Measurements from ENCODE around the gene RHEB. TPM values are rescaled to one million over a fixed set of nuclear protein-coding genes. Genes with fewer than 3 reads are reported as not detected.
A peak's percentile ranks its signal among the peaks of the same experiment; 100 is the strongest.

The RHEB gene
- total and polyA plus RNA-seq, 8 donors: 18.5 to 141 (median 84.2) TPM

- Histone ChIP-seq H3K27me3 (no peaks in the 10 kb centered on the region), H3K9me3 (peaks cover 0 to 14% (median 7%) of the 10 kb centered on the region in 4 donors), H3K36me3 (peaks cover 17 to 35% (median 28%) of the 10 kb centered on the region in 4 donors), H3K4me1 (peaks cover 14 to 32% (median 26%) of the 10 kb centered on the region in 4 donors), H3K27ac (peak overlapping the region in 3 of 5 donors; percentile 73 to 95 (median 86)), H3K4me3 (no peak overlapping the region)
- no peak for TF ChIP-seq CTCF (IDR thresholded peaks at IDR 0.05)
- TF ChIP-seq EP300 (IDR thresholded peaks at IDR 0.05): no peak
- TF ChIP-seq POLR2A (IDR thresholded peaks at IDR 0.05): no peak
- TF ChIP-seq POLR2AphosphoS5 (IDR thresholded peaks at IDR 0.05): no peak
- no peak for DNase-seq
- intact Hi-C loops (cut with DNase I; ENCODE audit: low total_unique reads): no loop called here
- 67 to 71% (median 69%) methylated on average over 4 of the region's 4 CpGs for WGBS, 5 donors
Measured at GRCh38 chr7:151461942-151462230, 57.8 kb downstream of the RHEB start.

GRCh38 chr7:151461096-151461941 is 58.4 kb downstream of the RHEB start:
- intact Hi-C loops (cut with DNase I; ENCODE audit: low total_unique reads): no loop called here
- H3K36me3 ChIP-seq: peaks cover 15 to 29% (median 23%) of the 10 kb centered on the region in 4 donors
- no peaks in the 10 kb centered on the region for H3K27me3 ChIP-seq
- no peak for DNase-seq
- H3K9me3 ChIP-seq: peaks cover 0 to 14% (median 7%) of the 10 kb centered on the region in 4 donors
- TF ChIP-seq POLR2AphosphoS5 (IDR thresholded peaks at IDR 0.05): no peak
- TF ChIP-seq CTCF (IDR thresholded peaks at IDR 0.05): no peak
- TF ChIP-seq POLR2A (IDR thresholded peaks at IDR 0.05): no peak
- no peak for TF ChIP-seq EP300 (IDR thresholded peaks at IDR 0.05)
- 85 to 91% (median 88%) methylated on average over 6 of the region's 6 CpGs for WGBS, 5 donors
- no peak overlapping the region for H3K4me3 ChIP-seq
- peaks cover 14 to 32% (median 26%) of the 10 kb centered on the region in 4 donors for H3K4me1 ChIP-seq
- H3K27ac ChIP-seq: peak overlapping the region in 4 of 5 donors; percentile 73 to 95 (median 84)

GRCh38 chr7:151460474-151460855 is 59.2 kb downstream of the RHEB start:
- peaks cover 14 to 32% (median 26%) of the 10 kb centered on the region in 4 donors for H3K4me1 ChIP-seq
- 58 to 73% (median 64%) methylated on average over 7 to 10 of the region's 10 CpGs for WGBS, 5 donors
- H3K27me3 ChIP-seq: no peaks in the 10 kb centered on the region
- peaks cover 6 to 20% (median 14%) of the 10 kb centered on the region in 4 donors for H3K36me3 ChIP-seq
- TF ChIP-seq EP300 (IDR thresholded peaks at IDR 0.05) (no peak), POLR2A (IDR thresholded peaks at IDR 0.05) (no peak), POLR2AphosphoS5 (IDR thresholded peaks at IDR 0.05) (no peak), CTCF (IDR thresholded peaks at IDR 0.05) (no peak)
- DNase-seq: no peak
- peak overlapping the region in 3 of 4 donors; percentile 0 to 23 (median 2) for H3K4me3 ChIP-seq
- H3K27ac ChIP-seq: peak overlapping the region in 4 of 5 donors; percentile 73 to 95 (median 84)
- peaks cover 0 to 14% (median 7%) of the 10 kb centered on the region in 4 donors for H3K9me3 ChIP-seq
- intact Hi-C loops (cut with DNase I; ENCODE audit: low total_unique reads): no loop called here

GRCh38 chr7:151459726-151460473 is 59.8 kb downstream of the RHEB start:
- intact Hi-C loops (cut with DNase I; ENCODE audit: low total_unique reads): no loop called here
- H3K9me3 ChIP-seq: peaks cover 0 to 14% (median 7%) of the 10 kb centered on the region in 4 donors
- H3K36me3 ChIP-seq: peaks cover under 1 to 15% (median 9%) of the 10 kb centered on the region in 4 donors
- H3K4me3 ChIP-seq: peak overlapping the region; percentile 0 to 23 (median 8)
- TF ChIP-seq EP300 (IDR thresholded peaks at IDR 0.05) (peak; percentile 87), CTCF (IDR thresholded peaks at IDR 0.05) (peak in 1 of 7 experiments; percentile 21), POLR2A (IDR thresholded peaks at IDR 0.05) (no peak), POLR2AphosphoS5 (IDR thresholded peaks at IDR 0.05) (peak; percentile 65 to 96 (median 83))
- peak overlapping the region in 4 of 5 donors; percentile 73 to 95 (median 84) for H3K27ac ChIP-seq
- no peaks in the 10 kb centered on the region for H3K27me3 ChIP-seq
- 8 to 13% (median 10%) methylated on average over 24 to 25 of the region's 25 CpGs for WGBS, 5 donors
- peaks cover 14 to 32% (median 26%) of the 10 kb centered on the region in 4 donors for H3K4me1 ChIP-seq
- DNase-seq: peak; percentile 73 to 92

Measured in stomach (tissue), 9 donors.